HG03025 (cell line): ENCODE data around the gene SDR42E2.
A peak's percentile ranks its signal among the peaks of the same experiment; 100 is the strongest.
"Not testable (repeated sequence)": the region's sequence is repeated elsewhere in the genome, so short reads cannot be mapped to it uniquely, and the experiment has no call there.

ENCODE experiments used
- ATAC-seq: cut with Tn5 transposase; IDR thresholded peaks from one replicate; pipeline ENCODE4 v1.9.1; 2021; ENCODE audit warnings: mild to moderate bottlenecking, moderate library complexity; ENCODE audit not compliant: unreplicated experiment, low FRiP score

SDR42E2 gene

DNA sequence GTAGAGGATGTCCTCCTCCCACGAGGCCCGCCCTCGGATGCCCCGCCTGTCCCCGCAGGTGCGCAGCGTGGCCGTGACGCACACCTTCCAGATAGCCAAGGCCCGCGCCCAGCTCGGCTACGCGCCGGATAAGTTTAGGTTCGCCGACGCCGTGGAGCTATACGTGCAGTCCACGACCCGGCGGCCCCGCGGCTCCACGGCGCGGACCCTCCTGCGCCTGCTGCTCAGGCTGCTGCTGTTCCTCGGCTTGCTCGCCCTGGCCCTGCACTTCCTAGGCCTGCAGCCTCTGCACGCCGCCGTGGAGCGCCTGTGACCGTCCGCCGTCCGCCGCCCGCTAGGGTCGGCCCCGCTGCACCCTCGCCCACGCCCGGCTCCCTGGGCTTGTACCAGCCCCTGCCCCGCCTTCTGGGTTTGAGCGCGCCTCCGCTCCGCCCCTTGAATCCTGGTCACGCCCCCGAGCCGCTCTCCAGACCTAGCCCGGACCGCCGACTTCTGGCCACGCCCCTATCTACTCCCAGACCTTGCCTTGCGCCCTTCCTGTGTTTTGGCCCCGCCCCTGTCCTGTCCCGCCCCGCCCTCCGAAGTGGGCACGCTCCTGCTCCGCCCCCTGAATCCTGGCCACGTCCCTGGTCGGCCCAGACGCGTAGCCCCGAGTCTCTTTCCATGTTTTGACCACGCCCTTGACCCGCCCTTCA, 27.9 kb downstream of the SDR42E2 start:
- peak; percentile 65 for ATAC-seq

DNA sequence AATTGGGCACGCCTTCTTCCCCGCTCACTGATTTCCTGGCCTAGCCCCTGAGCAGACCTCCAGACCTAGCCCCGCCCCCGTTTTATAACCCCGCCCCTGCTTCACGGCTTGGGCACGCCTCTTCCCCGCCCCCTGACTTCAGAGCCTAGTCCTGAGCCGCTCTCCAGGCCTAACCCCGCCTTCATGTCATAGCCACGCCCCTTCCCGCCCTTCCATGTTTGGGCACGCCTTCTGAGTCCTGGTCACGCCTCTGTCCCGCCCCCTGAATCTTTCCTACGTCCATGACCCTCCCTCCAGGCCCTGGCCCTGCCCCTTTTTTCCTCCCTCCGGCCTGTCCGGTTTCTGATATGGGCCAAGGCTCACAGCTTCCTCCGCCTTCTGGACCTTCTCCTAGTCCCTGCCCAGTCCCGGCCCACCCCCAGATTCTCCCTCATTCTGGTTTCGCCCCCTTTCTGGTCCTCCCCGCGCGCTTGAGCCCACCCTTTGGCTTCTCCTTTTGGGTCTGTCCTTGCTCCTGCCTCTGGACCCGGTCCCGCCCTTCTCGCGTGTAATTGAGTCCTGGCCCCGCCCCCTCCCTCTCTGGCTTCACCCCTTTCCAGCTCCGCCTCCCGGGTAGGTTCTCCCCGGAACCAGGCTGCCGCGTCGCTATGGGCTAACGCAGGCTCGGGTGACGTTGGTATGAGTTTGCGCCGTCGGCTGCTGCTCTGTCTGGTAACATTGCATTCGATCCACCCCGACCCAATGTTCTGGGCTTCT, 28.6 kb downstream of the SDR42E2 start:
- ATAC-seq = peak; percentile 48

DNA sequence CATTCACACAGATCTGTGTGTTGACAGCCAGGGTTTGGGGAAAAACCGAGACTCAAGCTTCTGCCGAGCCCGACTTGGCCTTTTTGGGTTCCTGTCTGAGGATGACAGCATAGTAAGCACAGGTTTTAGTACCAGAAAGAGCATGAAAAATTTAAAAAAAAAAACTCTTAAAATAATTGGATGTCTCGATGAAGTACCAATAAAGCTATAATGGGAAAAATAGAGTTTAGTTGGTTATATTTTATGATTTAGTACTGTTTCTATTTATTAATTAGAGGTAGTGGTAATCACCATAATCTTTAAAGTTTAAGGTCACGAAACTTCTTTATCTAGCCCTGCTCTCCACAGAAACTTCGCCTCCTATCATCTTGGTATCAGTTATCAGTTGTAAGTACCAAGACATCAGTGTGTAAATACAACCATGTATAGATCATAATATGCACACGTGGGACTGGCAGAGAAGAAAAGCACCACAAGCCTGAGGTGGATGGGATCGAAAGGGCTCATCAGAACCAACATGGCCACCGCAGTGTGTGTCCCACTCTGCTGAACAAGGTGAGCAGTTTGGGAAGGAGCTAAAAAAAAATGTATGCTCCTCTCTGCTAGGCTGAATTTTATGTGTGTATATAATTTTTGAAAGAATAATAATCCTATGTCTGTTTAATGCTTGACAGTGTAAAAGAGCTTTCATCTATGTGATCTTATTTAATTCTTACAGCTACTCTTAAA, 29.4 kb downstream of the SDR42E2 start:
- no peak for ATAC-seq

DNA sequence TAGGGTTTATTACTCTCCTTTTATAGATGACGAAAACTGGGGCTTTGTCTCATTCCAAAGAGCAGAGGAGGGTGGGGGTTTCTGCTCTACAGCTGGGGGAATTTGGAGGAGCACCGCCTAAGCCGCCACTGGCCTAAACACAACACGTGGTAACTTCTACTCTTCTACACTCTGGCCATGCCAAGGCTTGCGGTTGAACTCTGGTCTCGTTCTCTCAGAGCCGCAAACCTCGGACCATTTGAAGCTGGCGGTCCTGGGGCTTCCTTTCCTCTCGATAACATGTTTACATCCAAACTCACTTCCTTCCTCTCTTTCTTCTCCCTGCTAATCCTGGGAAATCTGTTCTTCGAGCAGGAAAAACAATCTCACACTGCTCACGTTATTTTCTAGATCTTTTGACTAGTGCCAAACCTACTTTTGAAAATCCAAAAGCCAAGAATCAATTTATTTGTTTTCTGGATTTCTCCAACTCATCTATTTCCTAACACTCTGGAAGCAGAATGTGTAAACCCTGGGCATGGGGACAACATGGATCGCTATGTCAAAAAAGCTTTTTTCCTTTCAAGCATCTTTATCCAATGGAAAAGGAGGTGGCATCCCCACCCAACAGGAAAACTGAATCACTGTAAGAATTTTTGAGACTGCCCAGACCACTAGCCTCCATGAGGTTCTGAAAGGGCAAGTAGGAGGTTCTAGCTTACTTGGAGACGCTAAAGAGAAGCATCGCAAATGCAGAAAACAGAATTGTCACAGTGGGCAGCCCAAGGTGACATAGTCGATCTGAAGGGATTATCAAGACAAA, 30.2 kb downstream of the SDR42E2 start:
- no peak for ATAC-seq

DNA sequence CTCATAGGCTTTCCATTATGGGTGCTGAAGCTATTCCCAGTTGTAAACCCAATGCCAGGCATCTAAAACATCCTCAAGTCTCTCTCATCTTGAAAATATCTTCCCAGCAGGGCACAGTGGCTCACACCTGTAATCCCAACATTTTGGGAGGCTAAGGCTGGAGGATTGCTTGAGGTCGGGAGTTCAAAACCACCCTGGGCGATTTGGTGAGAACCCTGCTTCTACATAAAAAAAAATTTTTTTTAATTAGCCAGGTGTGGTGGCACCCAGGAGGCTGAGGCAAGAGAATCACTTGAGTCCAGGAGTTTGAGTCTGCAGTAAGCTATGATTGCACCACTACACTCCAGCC, 30.7 kb downstream of the SDR42E2 start:
- no peak for ATAC-seq

DNA sequence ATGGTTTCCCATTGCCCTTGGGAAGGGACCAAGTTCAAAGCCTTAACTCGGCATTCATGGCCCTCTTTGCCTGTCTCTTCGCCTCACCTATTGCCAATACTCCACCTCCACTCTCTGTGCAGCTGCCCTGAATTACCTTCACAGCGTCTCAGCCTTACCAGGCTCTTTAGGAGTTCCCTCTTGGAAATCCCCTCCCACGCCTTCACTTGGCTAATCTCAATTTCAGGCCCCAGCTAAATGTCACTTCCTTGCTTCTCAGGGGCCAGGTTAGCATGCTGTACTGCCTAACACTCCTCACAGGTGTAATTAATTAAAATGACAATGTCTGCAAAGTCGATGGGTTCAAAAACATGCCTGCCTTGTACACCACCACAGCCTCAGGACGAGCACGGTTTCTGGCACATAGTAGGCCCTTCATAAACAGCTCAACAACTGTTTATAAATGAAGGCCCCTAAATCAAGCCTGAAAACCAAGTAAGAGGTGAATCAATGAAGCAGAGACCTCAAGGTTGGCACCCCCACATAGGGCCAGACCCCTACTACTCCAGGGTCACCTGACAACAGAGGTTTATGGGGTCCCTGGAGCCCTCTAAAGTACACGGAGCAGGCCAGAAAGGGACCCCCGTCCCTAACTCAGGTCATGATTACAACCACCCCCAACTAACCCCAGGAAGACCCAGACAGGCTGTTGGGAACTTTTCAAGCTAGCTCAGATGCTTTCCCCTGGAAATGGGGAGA, 32.6 kb downstream of the SDR42E2 start:
- no peak for ATAC-seq

DNA sequence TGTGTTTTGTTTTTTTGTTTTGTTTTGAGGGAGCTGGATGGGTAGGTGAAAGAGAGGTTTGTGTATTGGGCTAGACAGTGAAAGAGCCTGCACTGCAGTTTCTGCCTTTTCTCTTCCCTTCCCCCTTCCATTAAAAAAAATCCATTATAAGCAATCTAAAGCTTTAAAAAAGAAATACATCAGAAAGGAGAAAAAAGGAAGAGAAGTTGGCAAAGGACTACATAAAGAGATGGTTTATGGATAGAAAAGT, 33.1 kb downstream of the SDR42E2 start:
- ATAC-seq = no peak

GRCh38 chr16:22195695-22196558, 33.6 kb downstream of the SDR42E2 start:
- ATAC-seq = no peak

DNA sequence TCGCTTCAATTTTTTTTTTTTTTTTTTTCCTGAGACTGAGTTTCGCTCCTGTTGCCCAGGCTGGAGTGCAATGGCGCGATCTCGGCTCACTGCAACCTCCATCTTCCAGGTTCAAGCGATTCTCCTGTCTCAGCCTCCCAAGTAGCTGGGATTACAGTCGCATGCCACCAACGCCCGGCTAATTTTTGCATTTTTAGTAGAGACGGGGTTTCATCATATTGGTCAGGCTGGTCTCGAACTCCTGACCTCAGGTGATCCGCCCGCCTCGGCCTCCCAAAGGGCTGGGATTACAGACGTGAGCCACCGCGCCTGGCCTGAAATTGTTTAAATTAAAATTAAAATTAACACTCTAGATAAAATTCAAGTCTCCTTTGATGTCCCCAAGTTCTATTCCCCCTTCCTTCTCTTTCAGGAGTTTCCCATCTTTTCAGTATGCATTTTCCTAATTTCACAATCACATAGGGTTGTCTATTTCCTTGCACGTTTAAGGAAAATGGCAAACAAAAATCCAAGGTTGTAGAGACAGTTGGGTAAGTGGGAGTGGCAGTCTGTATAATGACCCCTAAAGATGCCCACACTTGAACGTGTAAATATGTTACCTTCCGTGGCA, 34.4 kb downstream of the SDR42E2 start:
- not testable (repeated sequence) for ATAC-seq

- ATAC-seq = no peak
These were observed 36.4 kb downstream of the SDR42E2 start for GRCh38 chr16:22198547-22199293.

- ATAC-seq = no peak
These were observed 39.9 kb downstream of the SDR42E2 start for GRCh38 chr16:22202261-22202637.

DNA sequence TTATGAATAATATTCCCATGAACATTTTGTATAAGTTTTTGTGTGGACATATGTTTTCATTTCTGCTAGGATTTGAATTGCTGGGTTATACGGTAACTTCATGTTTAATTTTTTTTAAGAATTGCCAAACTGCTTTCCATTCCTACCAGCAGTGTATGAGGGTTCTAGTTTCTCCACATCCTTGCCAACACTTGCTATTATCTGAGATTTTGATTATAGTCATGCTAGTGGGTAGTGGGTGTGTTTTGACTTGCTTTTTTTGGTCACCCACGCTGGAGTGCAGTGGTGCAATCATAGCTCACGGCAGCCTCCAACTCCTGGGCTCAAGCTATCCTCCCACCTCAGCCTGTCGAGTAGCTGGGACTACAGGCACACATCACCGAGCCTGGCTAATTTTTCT, 40.8 kb downstream of the SDR42E2 start:
- no peak for ATAC-seq

GRCh38 chr16:22204091-22204655, 41.9 kb downstream of the SDR42E2 start:
- no peak for ATAC-seq

DNA sequence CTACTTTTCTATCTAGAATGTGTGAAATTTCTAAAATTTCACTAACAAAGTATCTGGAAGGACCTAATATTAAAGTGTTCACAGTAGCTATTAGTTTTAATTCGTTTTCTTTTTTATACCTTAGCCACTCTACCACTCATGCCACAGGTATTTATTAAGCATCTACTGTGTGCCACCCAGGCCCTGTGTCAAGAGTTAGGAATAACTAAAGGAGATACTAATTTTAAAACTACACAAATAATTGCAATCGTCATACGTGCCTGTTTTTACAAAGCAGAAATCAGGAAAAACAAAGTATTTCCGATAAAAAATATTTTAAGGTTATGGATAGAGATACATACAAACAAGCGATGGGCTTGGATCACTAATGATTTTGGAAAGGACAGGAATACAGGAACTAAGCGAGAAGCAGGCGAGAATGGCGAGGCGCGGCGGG, 43.3 kb downstream of the SDR42E2 start:
- no peak for ATAC-seq

GRCh38 chr16:22206013-22206841, 43.9 kb downstream of the SDR42E2 start, which contains the start of gene EEF2K:
EEF2K (plus strand) TSS chr16:22206278; CDS start chr16:22225730, 19,452 bp downstream.
- peak; percentile 79 for ATAC-seq

DNA sequence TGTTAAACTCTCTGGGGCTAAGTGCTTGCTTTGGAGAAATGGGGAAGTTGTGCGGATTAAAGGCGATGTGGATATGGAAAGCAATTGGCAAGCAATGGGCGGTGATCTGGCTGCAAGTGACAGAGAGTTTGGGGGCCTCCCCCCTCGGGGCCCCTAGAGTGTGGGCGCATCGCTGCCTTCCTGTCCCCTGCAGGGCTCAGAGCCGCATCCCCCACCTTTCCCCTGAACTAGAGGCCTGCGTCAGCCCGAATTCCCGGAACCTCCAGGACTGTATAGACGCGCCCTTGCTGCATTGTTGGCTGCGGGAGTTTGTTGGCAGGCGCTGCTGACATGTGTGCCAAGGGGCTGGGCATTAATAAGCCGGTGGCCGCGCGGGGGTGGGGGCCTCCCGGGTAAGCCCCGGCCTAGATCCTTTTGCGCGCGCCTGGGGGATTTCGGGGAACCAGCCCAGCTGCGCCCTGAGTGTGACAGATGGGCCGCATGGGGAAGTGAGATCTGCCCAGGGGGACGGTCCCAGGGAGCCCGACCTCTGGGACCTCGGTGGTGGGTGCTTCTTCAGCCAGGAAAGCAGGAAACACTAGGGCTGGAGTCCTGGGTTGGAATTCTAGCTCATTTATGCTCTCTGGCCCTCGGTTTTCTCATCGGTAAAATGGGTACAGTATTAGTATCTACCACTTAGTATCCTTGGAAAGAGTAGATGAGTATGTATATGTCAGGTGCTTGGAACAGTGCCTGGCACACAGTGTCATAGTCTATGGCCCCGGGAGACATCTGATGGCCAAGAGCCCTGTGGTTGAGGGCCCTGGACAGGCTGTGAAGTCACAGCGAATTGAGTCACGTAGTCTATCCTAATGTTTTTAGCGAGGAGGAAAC, 44.8 kb downstream of the SDR42E2 start:
- peak; percentile 35 for ATAC-seq
